DMS53 treated with DMSO at 0.1 percent for 48 hours (cell line): ENCODE results near the gene CTNS.

ENCODE experiments used
- DNase-seq: peaks from one replicate; lab custom pipeline; 2025; ENCODE audit not compliant: unreplicated experiment; lab: John Stamatoyannopoulos, UW

Gene CTNS

DNA sequence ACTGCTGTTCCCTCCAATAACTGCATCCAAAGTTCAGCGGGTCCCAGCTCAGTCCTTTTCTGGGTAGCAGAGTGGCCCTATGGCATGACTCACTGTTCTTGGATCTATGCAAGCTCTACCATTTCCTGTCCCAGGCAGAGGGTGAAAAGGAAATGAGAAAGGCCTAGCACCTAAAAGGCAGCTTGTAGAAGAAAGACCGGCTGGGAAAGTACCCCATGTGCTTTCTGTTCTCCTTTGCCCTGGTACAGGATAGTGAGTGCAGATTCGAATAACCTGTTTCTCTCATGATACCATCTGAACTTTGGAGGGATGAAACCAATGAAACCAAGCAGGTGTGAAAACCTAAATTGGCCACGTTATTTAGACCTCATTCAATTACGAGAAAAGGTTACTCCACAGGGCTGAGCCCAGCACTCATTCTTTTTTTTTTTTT is 74.4 kb downstream of the CTNS start:
- no peak for DNase-seq
